NCI-H1092 (cell line): Measurements from ENCODE around the gene OSBPL3.
"Not testable (repeated sequence)": the region's sequence is repeated elsewhere in the genome, so short reads cannot be mapped to it uniquely, and the experiment has no call there.

ENCODE experiments used
- DNase-seq: peaks from one replicate; lab custom pipeline; 2025; lab: John Stamatoyannopoulos, UW

OSBPL3 gene

GRCh38 chr7:24979863-24980533 lies at the start of gene OSBPL3:
Gene OSBPL3 (minus strand): TSS chr7:24980178. CDS start chr7:24892472, 87,706 bp downstream.
- peak; percentile 91 for DNase-seq

- DNase-seq, result no peak
These were observed 49.1 kb upstream of the OSBPL3 start for GRCh38 chr7:25029075-25029474.

GRCh38 chr7:25028370-25029021 lies 48.5 kb upstream of the OSBPL3 start:
- no peak for DNase-seq

GRCh38 chr7:25026156-25026555 lies 46.2 kb upstream of the OSBPL3 start:
- DNase-seq, result no peak

- DNase-seq, result no peak
These were observed 45.3 kb upstream of the OSBPL3 start for GRCh38 chr7:25025218-25025671.

- DNase-seq, result no peak
These were observed 44.1 kb upstream of the OSBPL3 start for GRCh38 chr7:25024066-25024465.

- not testable (repeated sequence) for DNase-seq
These were observed 37.7 kb upstream of the OSBPL3 start for GRCh38 chr7:25017671-25018070.

- DNase-seq, result no peak
These were observed 34.8 kb upstream of the OSBPL3 start for GRCh38 chr7:25014756-25015155.

- not testable (repeated sequence) for DNase-seq
These were observed 32.7 kb upstream of the OSBPL3 start for GRCh38 chr7:25012710-25013109.

GRCh38 chr7:25012254-25012653 lies 32.3 kb upstream of the OSBPL3 start:
- DNase-seq, result no peak

- no peak for DNase-seq
These were observed 29.3 kb upstream of the OSBPL3 start for GRCh38 chr7:25009257-25009656.

GRCh38 chr7:25007668-25008067 lies 27.7 kb upstream of the OSBPL3 start:
- no peak for DNase-seq

- DNase-seq, result no peak
These were observed 26.3 kb upstream of the OSBPL3 start for GRCh38 chr7:25006276-25006675.

- DNase-seq, result no peak
These were observed 25.7 kb upstream of the OSBPL3 start for GRCh38 chr7:25005658-25006057.

- DNase-seq, result no peak
These were observed 22.8 kb upstream of the OSBPL3 start for GRCh38 chr7:25002786-25003185.

GRCh38 chr7:24995466-24995865 lies 15.5 kb upstream of the OSBPL3 start:
- no peak for DNase-seq

- no peak for DNase-seq
These were observed 12.3 kb upstream of the OSBPL3 start for GRCh38 chr7:24992314-24992713.

GRCh38 chr7:24991353-24991752 lies 11.4 kb upstream of the OSBPL3 start:
- DNase-seq, result no peak

- no peak for DNase-seq
These were observed 7.4 kb upstream of the OSBPL3 start for GRCh38 chr7:24987331-24987842.

GRCh38 chr7:24982917-24983316 lies 2.9 kb upstream of the OSBPL3 start:
- no peak for DNase-seq

- DNase-seq, result peak; percentile 23
These were observed 1.4 kb upstream of the OSBPL3 start for GRCh38 chr7:24981171-24981951.

- peak; percentile 71 for DNase-seq
These were observed 674 bp upstream of the OSBPL3 start for GRCh38 chr7:24980534-24981170.
